Prostate gland (tissue), 2 donors: ENCODE data around the gene TRUB1. TPM values are rescaled to one million over a fixed set of nuclear protein-coding genes. Genes with fewer than 3 reads are reported as not detected.

ENCODE experiments used
- DNase-seq: peaks from one replicate; pipeline ENCODE4 v3.0.0-alpha.2; 2019; ENCODE audit warnings: low spot score
- H3K27ac ChIP-seq, 2 donors: fragments of 200-600 bp; sonication (generic); 2 replicates each; pipeline ENCODE4 v1.5.1; 2017 to 2019
- H3K27me3 ChIP-seq: fragments of 200-600 bp; sonication (generic); replicated peaks from 2 replicates; pipeline ENCODE4 v1.5.1; 2019; ENCODE audit not compliant: insufficient read depth
- H3K36me3 ChIP-seq, 2 donors: fragments of 200-600 bp; sonication (generic); 1 replicate in 1 of 2; 2 replicates in 1 of 2; pipeline versions ENCODE4 v1.5.1 to v1.8.1; 2017 to 2019
- H3K4me1 ChIP-seq: fragments of 200-600 bp; sonication (generic); replicated peaks from 2 replicates; pipeline ENCODE4 v1.5.1; 2019
- H3K4me3 ChIP-seq, 2 donors: fragments of 200-600 bp; sonication (generic); 2 replicates each; pipeline ENCODE4 v1.5.1; 2017 to 2019
- H3K9me3 ChIP-seq: fragments of 200-600 bp; sonication (generic); 2 replicates; pipeline ENCODE4 v1.5.1; 2017
- POLR2A ChIP-seq: fragments of 450-650 bp; IDR thresholded peaks from one replicate; pipeline ENCODE4 v1.6.1; 2016; ENCODE audit warnings: antibody characterized with exemption, mild to moderate bottlenecking
- POLR2AphosphoS5 ChIP-seq: sonication (generic); formaldehyde crosslinking; IDR thresholded peaks from one replicate; pipeline ENCODE4 v1.6.1; 2017; ENCODE audit warnings: antibody characterized with exemption
- WGBS: methylation state at CpG from one replicate; pipeline ENCODE4 v1.1.5; 2018; 5-methylcytosine and 5-hydroxymethylcytosine counted together
- intact Hi-C: fragments of 100-400 bp; cut with DNase I; formaldehyde crosslinking; loops from one replicate; pipeline ENCODE4 v1.14.2; 2022
- total RNA-seq, 2 donors: library from RNA; depleted of rRNA; stranded (reverse); fragments of >200 nt; gene quantifications; one replicate each; pipeline ENCODE4 v1.1.0, GENCODE V29; 2016
- TF ChIP-seq, protein P1 (sequence below), 4 experiments: fragments of 200-600 bp in 2 of 4; fragments of 450-650 bp in 2 of 4; sonication (generic) in 2 of 4; IDR thresholded peaks; 1 replicate in 3 of 4; 2 replicates in 1 of 4; pipeline ENCODE4 v1.5.1; 2016 to 2019; ENCODE audit warnings: antibody characterized with exemption in 4 of 4, mild to moderate bottlenecking in 2 of 4, moderate library complexity in 2 of 4

The TRUB1 gene
- total RNA-seq, 2 donors from 2014 or later = 24.7 to 29.1 TPM

DNA sequence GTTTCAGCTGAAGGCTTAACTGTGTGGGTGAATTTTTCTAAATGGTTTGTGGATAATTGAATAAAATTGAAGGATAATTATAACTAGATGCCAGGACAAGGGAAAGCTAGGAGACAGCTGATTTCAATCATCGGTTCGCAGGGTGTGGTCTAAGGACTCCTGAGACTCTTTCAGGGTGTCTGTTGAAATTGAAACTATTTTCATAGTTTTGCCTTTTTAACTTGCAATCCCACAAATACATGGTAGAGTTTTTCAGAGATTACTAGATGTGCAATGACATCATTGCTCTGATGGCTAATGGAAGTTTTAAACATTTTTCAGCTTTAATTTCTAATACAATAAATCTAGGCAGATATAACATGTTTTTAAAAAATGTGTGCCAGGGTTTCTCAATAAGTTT is 18.5 kb downstream of the TRUB1 start:
- no peak for TF ChIP-seq POLR2AphosphoS5
- TF ChIP-seq, protein P1, sequence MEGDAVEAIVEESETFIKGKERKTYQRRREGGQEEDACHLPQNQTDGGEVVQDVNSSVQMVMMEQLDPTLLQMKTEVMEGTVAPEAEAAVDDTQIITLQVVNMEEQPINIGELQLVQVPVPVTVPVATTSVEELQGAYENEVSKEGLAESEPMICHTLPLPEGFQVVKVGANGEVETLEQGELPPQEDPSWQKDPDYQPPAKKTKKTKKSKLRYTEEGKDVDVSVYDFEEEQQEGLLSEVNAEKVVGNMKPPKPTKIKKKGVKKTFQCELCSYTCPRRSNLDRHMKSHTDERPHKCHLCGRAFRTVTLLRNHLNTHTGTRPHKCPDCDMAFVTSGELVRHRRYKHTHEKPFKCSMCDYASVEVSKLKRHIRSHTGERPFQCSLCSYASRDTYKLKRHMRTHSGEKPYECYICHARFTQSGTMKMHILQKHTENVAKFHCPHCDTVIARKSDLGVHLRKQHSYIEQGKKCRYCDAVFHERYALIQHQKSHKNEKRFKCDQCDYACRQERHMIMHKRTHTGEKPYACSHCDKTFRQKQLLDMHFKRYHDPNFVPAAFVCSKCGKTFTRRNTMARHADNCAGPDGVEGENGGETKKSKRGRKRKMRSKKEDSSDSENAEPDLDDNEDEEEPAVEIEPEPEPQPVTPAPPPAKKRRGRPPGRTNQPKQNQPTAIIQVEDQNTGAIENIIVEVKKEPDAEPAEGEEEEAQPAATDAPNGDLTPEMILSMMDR (IDR thresholded peaks at IDR 0.05) = no peak
- TF ChIP-seq POLR2A = no peak
- intact Hi-C loops = no loop called here
- no peaks in the 10 kb centered on the region for H3K4me1 ChIP-seq
- no peaks in the 10 kb centered on the region for H3K27me3 ChIP-seq
- H3K9me3 ChIP-seq = no peaks in the 10 kb centered on the region
- 86% methylated on average over 2 of the region's 2 CpGs for WGBS
- no peak overlapping the region for H3K27ac ChIP-seq
- no peaks in the 10 kb centered on the region for H3K36me3 ChIP-seq
- no peak overlapping the region for H3K4me3 ChIP-seq
- DNase-seq = no peak

GRCh38 chr10:114957122-114957521 is 19.1 kb downstream of the TRUB1 start:
- Histone ChIP-seq H3K4me1 (no peaks in the 10 kb centered on the region), H3K9me3 (no peaks in the 10 kb centered on the region), H3K4me3 (no peak overlapping the region), H3K27me3 (no peaks in the 10 kb centered on the region), H3K27ac (no peak overlapping the region), H3K36me3 (no peaks in the 10 kb centered on the region)
- DNase-seq = no peak
- TF ChIP-seq, protein P1 (IDR thresholded peaks at IDR 0.05) = no peak
- TF ChIP-seq POLR2AphosphoS5 (no peak), POLR2A (no peak)
- 86% methylated on average over 1 of the region's 1 CpG for WGBS
- intact Hi-C loops = no loop called here

DNA sequence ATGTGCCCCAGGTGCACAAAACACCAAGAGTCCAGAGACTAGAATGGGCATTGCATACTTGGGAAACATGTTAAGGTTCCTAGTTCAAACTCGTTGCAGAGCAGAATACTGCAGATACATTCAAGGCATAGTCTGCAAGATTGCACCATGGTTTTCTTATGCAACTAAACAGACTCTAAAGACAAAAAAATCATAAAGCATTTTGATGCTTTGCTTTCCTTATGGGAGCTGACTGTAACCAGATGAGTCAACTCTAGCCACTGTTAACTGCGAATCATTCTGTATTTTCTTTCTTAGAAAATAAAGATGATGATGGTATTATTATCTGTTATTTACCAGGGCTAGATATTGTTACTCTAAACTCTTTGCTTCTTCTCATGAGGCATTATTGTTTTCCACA is 19.7 kb downstream of the TRUB1 start:
- intact Hi-C loops = no loop called here
- TF ChIP-seq, protein P1 (IDR thresholded peaks at IDR 0.05) = no peak
- TF ChIP-seq POLR2A = no peak
- TF ChIP-seq POLR2AphosphoS5 = no peak
- no peak overlapping the region for H3K4me3 ChIP-seq

DNA sequence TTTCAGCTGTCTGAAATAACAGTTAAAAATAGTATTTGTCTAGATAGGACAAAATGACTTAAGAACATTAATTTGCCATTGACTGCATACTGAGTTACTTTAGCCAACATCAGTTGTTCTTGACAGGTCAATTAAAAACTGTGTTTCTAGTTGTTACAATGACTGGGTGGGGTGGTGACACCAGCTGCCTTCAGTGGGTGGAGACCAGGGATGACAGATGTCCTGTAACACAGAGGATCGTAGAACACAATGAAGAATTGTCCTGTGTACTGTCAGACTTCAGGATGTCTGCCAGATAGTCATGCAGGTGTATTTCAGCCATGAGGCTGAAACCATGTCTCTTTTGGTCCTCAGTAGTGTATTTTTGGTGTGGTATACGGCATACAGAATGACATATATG is 24.4 kb downstream of the TRUB1 start:
- Histone ChIP-seq H3K27me3 (no peaks in the 10 kb centered on the region), H3K27ac (no peak overlapping the region), H3K4me1 (no peaks in the 10 kb centered on the region), H3K4me3 (no peak overlapping the region), H3K9me3 (no peaks in the 10 kb centered on the region), H3K36me3 (no peaks in the 10 kb centered on the region)
- TF ChIP-seq, protein P1 (IDR thresholded peaks at IDR 0.05) = no peak
- TF ChIP-seq POLR2A (no peak), POLR2AphosphoS5 (no peak)
- no peak for DNase-seq
- WGBS = 90% methylated on average over 2 of the region's 2 CpGs
- intact Hi-C loops = no loop called here

More for the DNA sequence above, 19.7 kb downstream of the TRUB1 start:
- Histone ChIP-seq H3K36me3 (no peaks in the 10 kb centered on the region), H3K9me3 (no peaks in the 10 kb centered on the region), H3K27ac (no peak overlapping the region), H3K4me1 (no peaks in the 10 kb centered on the region), H3K27me3 (no peaks in the 10 kb centered on the region)
- DNase-seq = no peak
- WGBS = 94% methylated on average over 2 of the region's 2 CpGs

GRCh38 chr10:114963908-114964307 is 25.9 kb downstream of the TRUB1 start:
- H3K4me3 ChIP-seq = no peak overlapping the region
- DNase-seq = no peak
- H3K27me3 ChIP-seq = no peaks in the 10 kb centered on the region
- intact Hi-C loops = no loop called here
- TF ChIP-seq POLR2A = no peak
- no peak for TF ChIP-seq POLR2AphosphoS5
- TF ChIP-seq, protein P1 (IDR thresholded peaks at IDR 0.05) = no peak
- H3K36me3 ChIP-seq = no peaks in the 10 kb centered on the region
- H3K9me3 ChIP-seq = no peaks in the 10 kb centered on the region
- WGBS = 92% methylated on average over 4 of the region's 4 CpGs
- no peak overlapping the region for H3K27ac ChIP-seq
- no peaks in the 10 kb centered on the region for H3K4me1 ChIP-seq
